ENCODE data around the gene IL36RN.

IL36RN gene

DNA sequence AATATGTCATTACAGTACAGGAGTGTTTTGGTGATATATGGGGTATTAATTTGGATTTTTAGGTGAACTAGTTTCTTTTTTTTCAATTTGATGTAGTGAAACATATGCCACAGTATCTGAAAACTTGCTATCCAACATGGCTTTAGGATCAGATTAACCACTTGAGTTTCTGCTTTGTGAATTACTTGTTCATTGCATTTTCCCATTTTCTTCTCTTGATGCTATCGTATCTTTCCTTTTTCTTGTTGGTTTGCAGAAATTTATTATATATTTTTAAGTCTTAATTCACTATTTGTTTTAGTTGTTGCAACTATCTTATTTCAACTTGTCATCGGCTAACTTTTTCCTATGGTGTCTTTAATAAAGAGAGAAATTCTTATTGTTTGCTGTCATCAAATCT, 44.9 kb upstream of the IL36RN start:
- no peak for DNase-seq (ENCODE audit: low read depth)
- H3K4me3 ChIP-seq (ENCODE audit: control insufficient read depth, low read depth, low read length), result no peak overlapping the region
- TF ChIP-seq, protein P1, sequence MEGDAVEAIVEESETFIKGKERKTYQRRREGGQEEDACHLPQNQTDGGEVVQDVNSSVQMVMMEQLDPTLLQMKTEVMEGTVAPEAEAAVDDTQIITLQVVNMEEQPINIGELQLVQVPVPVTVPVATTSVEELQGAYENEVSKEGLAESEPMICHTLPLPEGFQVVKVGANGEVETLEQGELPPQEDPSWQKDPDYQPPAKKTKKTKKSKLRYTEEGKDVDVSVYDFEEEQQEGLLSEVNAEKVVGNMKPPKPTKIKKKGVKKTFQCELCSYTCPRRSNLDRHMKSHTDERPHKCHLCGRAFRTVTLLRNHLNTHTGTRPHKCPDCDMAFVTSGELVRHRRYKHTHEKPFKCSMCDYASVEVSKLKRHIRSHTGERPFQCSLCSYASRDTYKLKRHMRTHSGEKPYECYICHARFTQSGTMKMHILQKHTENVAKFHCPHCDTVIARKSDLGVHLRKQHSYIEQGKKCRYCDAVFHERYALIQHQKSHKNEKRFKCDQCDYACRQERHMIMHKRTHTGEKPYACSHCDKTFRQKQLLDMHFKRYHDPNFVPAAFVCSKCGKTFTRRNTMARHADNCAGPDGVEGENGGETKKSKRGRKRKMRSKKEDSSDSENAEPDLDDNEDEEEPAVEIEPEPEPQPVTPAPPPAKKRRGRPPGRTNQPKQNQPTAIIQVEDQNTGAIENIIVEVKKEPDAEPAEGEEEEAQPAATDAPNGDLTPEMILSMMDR (conservative IDR thresholded peaks at IDR 0.05; ENCODE audit: control insufficient read depth, insufficient read depth, low read depth, low read length), result no peak

DNA sequence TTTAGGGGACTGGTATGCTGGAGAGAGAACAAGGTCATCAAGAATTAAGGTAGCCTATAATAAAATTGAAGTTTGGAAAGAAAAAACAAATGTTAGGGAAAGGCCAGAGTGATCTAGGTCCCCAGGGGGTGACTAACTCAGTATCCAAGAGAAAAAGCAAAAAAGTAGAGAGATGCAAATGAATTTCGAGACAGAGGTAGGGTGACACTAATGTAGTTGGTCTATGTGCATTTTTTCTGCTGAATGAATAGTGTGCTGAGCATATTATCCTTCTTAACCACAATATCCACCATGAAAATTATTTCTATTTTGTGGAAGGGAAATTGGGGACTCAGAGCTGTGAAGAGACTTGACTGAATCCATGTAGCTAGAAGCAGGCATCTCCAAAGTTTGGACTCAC, 44.0 kb upstream of the IL36RN start:
- no peak overlapping the region for H3K4me3 ChIP-seq (ENCODE audit: control insufficient read depth, low read depth, low read length)
- TF ChIP-seq, protein P1 (conservative IDR thresholded peaks at IDR 0.05; ENCODE audit: control insufficient read depth, insufficient read depth, low read depth, low read length), result no peak
- DNase-seq (ENCODE audit: low read depth), result no peak

DNA sequence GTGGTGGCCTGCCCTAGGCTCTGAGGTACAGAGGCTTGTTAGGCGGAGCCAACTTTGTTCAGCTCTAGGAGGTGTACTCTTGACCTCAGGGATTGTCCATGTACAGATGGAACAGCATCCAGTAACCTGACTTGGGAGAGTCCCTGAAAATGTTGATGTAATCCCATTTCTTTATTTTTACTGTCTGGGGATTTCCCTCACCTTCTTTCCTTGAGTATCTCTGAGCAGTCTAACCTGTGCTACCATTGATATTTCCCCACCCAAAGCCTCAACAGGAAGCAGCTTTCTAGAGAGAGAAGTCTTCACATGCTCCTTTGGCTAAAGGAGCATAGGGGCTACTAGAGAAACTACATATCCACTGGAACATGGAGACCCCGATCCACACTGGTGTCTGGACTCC, 43.3 kb upstream of the IL36RN start:
- H3K4me3 ChIP-seq (ENCODE audit: control insufficient read depth, low read depth, low read length), result no peak overlapping the region
- TF ChIP-seq, protein P1 (conservative IDR thresholded peaks at IDR 0.05; ENCODE audit: control insufficient read depth, insufficient read depth, low read depth, low read length), result no peak
- no peak for DNase-seq (ENCODE audit: low read depth)

DNA sequence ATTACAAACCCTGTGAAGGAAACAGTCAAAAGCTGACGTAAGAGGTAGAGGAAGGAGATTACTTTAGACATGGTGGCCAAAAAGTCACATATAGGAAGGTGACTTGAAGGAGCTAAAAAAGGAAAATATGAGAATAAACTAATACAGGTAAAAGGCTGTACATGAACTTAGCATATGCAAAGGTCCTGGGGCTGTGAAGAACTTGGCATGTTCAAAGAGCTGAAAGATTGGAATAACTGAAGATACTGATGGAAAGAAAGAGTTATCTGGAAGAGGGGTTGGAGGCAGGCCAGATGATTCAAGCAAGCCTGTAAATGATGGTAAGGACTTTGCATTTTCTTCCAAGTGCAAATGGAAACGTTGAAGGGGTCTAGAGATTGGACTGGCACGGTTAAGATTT, 40.5 kb upstream of the IL36RN start:
- TF ChIP-seq, protein P1 (conservative IDR thresholded peaks at IDR 0.05; ENCODE audit: control insufficient read depth, insufficient read depth, low read depth, low read length), result no peak
- no peak for DNase-seq (ENCODE audit: low read depth)
- H3K4me3 ChIP-seq (ENCODE audit: control insufficient read depth, low read depth, low read length), result no peak overlapping the region

DNA sequence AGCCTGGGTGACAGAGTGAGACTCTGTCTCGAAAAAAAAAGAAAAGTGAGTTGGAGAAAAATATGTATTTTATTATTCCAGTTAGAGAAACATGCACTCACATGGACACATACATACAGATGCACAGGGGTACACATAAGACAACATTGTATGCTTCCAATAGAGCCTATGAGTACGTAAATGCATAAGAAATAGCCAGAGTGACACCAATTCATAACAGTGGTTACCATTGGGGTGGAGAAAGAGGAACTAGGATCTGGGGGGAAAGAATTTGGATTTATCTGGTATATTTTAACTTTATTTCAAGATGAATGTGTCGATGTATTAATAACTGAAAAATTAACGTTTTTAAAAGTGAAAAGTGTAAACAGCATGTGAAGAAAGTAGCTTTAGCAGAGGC, 37.7 kb upstream of the IL36RN start:
- H3K4me3 ChIP-seq (ENCODE audit: control insufficient read depth, low read depth, low read length), result no peak overlapping the region
- DNase-seq (ENCODE audit: low read depth), result no peak
- TF ChIP-seq, protein P1 (conservative IDR thresholded peaks at IDR 0.05; ENCODE audit: control insufficient read depth, insufficient read depth, low read depth, low read length), result no peak

DNA sequence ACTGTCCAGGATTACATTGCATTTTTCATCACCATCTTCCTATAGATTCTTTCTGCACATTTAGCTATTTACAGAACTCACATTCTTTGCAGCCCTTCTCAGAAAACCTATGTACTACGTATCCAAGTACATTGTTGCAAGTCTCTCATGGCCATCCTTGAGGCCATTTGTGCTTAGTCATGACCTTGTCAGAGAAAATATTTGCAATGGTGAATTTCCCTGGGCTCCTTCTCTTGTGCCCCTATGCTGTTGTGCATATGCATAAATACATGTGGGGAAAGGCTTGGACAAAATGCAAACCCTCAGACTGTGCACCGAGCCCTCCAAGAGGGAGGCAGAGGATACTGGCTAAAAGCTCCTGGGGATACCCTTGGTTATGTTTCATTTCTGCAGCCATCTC, 34.2 kb upstream of the IL36RN start:
- H3K4me3 ChIP-seq (ENCODE audit: control insufficient read depth, low read depth, low read length), result no peak overlapping the region
- TF ChIP-seq, protein P1 (conservative IDR thresholded peaks at IDR 0.05; ENCODE audit: control insufficient read depth, insufficient read depth, low read depth, low read length), result no peak
- DNase-seq (ENCODE audit: low read depth), result no peak

DNA sequence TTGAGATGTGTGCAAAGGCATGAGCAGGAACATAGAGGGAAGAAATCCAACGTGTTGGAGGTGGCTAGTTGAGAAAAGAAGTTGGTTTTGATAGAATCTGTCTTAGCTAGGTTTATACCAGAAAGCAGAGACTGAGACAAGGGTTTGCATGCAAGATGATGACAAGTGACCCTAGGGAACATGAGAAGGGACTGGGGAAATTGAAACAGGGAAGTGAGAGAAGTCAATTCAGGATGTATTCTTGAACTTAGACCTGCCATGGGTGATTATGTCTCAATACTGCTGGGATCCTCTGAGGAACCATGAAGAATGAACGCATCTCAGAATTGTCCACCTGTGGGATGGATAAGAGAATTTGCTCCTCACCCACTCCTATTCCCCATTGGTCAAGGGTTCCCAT, 33.3 kb upstream of the IL36RN start:
- H3K4me3 ChIP-seq (ENCODE audit: control insufficient read depth, low read depth, low read length), result no peak overlapping the region
- TF ChIP-seq, protein P1 (conservative IDR thresholded peaks at IDR 0.05; ENCODE audit: control insufficient read depth, insufficient read depth, low read depth, low read length), result no peak
- DNase-seq (ENCODE audit: low read depth), result no peak

Data from fibroblast of mammary gland (primary cell).